Measurements from ENCODE around the gene METTL1.

Gene METTL1

DNA sequence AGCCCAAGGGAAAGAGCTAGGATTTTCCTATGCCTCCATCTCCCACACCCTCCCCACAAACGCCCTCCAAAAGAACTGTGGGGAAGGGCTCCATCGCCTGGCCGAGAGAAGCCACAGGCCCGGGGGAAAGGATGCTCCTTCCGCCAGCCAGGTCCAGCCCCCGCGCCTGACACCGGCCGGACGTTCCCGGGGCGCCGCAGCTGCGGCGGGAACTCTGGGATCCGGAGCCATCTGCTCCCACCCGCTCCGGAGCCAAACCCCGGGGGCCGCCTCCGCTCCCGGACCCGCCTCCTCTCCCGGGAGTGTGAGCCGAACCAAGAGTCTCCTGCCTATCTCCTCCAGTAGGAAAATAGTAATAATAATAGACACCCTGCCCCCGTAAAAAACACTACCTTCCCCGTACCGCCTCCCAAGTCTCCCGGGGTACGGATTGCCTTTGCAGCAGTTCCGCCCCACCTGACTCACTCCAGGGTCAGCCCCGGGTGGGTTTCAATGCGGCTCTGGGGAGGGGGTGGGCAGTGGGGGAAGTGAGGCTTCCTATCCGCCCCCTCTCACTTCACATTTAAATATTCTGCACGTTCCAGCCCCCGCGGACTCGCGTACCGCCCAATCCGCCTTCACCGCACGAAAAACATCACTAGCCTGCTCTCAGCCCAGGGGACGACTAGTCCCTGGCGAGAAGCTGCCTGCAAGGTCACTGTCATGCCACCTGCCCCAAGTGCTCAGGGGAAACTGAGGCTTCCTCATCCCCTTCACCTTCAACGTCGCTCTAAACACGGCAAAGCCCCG lies 35.8 kb downstream of the METTL1 start:
- no peak for DNase-seq

DNA sequence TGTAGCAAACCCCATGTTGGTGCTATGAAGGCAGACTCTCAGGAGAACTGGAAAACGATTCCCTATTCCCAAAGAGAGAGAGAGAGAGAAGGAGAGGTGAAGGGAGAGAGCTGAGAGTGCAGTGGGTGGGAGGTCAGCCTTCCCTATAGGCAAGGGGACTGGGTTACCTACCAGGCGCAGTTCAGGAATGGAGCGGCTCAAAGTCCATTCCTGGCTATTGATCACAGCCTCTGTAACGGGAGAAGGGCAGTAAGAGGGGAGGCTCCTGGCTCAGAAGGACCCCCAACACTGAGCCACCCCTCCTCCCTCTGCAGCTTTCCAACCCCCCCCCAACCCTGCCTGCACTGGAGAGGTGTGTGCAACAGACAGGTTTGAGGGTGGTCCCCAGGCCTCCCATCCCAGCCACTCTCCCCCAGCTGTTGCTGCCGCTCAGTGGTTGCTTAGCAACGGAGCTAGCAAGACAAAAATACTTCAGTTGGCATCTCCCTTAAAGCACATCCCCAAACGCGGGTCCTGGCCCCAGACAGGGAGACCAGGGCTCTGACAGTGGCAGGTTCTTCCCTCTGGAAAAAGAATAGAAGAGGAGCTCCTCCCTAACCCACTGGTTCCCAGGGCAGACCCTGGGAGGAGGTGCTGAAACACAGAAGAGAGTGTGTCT lies 36.6 kb downstream of the METTL1 start:
- DNase-seq: no peak

DNA sequence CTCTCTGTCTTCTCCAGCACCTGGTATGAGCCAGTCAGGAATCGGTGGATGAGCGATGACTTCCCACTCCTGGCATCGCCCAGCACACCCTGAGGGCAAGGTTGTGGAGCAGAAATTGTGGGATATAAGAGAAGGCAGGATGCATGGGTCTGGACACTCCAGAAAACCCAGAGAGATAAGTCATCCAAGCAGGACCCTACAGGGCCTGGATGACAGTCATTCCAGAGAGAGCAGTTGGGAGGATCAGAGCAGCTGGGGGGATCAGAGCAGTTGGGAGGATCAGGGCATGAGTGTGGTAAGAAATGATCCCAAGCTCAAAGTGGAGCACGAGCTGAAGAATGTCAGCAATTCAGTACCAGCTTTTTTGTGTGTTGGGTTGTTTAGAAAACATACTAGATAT lies 37.3 kb downstream of the METTL1 start:
- no peak for DNase-seq

DNA sequence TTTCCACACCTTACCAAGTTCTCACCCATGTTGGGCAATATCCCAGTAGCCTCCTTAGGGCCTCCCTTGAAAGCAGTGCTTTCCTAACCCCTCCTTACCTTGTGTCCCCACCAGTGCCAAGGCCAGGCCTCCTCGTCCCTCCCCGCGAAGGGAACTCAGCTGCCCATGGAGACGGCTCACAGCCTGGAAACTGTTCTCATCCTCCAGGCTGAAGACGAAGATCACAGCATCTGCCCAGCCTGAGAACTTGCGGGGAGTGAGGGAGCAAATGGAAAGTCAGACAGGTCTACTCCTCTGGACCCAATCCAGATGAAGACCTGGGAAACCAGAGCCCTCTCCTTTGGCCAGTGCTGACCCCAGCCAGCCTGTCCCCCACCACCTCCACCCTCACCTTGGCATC lies 38.0 kb downstream of the METTL1 start:
- no peak for DNase-seq

DNA sequence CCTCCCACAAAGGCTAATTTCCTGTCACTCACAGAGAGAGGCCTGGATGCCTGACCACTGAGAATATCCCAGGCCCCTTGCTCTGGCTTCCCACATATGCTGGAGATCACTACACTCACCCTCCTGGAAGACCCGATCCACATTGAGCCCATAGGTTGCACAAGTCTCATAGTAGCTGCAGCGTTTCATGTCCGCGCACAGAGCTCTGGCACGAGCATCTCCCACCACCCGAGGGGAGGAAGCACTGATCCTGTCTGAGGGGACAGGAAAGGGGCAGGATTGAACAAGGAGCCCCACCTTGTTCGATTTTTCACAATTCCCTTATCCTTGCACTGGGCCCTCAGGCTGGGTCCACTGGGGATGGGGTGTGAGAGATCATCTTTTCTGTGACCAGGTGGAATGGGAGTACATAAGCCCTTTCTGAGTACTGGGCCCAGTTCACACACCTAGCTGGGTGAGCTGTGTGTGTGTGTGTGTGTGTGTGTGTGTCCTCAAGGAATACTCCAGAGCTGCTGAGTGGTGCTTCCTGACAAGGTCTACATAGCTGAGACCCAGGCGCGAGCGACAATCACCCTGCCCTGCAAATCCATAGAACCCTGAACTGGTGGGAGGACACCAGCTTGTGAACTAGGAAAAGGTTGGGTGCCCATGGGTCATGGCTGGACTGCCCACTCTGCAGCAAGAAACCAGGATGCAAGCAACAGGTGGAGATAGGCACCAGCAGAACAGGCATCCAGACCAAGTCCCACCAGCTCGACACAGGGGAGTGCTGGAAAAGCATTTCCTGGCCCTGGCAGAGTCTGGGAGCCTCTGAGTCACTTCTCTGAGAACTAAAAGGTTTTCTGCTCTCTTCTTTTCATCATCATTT lies 38.9 kb downstream of the METTL1 start:
- no peak for DNase-seq

DNA sequence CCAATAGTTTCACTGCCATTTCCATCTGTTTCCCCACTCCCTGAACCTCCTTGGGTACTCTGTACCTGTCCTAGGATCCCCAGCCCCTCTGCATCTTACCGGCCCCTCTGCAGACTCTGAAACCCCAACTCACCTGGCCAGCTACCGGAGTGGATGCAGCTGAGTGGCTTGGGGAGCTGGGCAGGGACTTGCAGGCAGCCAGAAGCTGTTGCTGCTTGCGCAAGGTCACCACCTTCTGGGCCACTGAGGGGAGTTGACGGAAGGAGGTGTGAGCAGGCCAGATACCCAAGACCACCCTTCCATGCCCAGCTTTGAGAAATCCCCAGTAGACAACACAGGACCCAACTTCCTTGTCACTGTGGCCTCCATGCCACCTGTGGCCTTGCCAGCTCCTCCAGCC lies 39.6 kb downstream of the METTL1 start:
- no peak for DNase-seq

DNA sequence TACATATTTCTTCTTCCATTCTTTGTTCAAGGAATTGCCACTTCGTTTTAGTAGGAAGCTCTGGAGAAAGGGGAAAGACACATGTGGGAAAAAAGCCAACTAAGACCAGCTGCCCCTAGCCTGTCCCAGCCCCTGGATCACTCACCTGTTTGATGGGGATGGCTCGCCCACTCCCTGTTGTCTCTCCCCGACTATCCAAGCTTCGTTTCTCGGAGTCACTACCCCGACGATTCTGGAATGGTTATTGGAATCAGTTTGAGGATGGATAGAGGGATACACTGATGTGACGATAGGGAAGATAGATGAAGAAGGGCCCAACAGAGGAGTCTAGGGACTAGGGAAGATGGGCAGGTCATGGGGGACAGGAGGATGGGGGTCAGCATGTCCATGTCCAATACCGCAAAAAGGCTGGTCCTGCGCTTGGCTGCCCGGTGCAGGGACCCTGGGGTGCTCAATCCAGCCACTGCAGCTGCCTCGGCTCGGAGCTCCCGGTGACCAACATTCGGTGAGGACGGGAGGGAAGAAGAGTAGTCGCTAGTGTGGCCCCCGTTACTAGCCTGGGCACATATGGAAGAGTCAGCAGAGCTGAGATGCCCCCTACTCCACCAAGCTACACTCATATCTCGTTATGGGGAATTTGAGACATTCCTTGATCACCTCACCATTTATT lies 40.4 kb downstream of the METTL1 start:
- no peak for DNase-seq

DNA sequence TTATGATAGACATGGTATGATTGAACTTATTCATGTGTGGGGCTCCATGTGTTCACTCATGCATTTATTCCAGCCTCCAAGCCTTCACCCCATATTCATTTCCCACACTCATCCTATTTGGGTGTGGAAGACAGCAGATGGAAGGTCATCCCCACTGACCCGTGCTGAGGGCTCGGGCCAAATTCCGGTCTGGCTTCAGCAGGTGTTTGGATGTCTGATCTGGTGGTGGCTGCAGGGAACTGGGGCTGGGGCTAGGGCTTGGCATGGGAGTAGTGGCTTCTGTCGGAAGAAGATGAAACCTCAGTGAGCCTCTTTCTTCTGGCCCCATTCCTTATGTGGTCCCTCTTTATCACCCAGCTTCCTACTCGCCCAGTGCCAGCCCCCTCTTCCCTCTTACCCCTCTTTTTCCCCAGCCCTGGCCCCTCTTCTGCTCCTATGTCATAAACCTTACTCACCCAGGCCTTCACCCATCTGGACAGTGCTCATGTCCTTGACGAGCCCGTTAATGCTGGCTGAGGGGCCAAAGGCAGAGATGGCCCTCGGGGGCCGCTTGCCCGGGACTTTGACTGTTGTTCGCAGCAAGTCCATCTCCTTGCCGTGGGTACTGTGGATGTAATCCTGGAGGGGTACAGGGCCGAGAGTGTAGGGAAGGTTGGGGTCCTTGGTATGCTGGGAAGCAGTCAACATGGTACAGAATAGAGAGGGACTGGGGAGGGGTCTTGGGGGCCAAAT lies 41.4 kb downstream of the METTL1 start:
- DNase-seq: no peak

DNA sequence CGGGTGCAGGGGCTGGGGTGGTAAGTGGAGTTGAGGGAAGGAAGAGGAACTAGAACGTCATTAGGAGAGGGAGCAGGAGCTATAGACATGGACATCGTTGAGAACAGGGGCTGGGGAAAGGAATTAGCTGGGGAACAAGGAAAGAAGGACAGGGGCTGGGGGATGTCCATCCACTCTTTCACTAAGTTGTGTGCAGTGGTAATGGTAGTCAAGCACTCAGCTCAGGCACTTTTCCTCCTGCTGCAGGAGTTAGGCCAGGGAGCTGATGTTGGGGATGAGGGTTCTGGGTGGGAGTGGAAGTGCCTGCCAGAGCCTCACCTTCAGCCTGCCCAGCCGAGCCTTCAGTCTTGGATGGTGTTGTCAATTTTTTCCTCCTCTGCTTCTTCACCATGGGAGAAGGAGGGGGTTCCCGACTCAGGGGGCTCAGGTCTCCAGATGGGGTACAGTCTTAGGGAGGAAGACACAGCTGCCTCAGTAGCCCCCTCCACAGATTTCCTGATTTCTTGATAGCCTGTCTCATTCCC lies 42.5 kb downstream of the METTL1 start:
- DNase-seq: no peak

DNA sequence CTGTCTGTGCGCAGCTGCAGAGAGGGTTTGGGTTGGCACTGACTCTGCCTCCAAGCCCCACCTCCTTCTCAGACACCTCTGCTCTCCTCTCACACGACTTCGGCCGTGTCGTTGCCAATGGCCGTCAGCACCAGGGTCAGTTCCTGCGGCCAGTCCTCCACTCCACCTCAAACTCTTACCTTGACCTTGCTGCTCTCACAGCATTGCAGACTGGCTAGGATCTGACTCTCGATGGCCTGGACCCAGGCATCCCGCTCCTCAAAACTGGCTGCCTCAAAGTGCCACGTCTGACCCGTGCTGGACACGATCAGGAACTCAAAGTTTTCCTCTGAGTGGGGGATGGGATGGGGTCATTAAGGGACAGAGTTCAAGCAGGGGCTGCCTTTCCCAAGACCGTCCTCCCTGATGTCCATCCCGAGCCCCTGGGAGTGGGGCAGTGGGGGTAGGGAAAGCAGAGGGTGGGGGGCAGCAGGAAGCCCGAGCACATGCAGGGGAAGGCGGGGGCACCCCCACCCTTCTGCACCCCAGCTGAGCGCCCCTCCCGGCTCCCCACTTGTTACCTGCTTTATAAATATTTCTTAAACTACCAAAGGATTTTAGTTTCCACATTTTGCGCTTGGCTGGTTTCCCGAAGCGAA lies 44.0 kb downstream of the METTL1 start:
- no peak for DNase-seq

DNA sequence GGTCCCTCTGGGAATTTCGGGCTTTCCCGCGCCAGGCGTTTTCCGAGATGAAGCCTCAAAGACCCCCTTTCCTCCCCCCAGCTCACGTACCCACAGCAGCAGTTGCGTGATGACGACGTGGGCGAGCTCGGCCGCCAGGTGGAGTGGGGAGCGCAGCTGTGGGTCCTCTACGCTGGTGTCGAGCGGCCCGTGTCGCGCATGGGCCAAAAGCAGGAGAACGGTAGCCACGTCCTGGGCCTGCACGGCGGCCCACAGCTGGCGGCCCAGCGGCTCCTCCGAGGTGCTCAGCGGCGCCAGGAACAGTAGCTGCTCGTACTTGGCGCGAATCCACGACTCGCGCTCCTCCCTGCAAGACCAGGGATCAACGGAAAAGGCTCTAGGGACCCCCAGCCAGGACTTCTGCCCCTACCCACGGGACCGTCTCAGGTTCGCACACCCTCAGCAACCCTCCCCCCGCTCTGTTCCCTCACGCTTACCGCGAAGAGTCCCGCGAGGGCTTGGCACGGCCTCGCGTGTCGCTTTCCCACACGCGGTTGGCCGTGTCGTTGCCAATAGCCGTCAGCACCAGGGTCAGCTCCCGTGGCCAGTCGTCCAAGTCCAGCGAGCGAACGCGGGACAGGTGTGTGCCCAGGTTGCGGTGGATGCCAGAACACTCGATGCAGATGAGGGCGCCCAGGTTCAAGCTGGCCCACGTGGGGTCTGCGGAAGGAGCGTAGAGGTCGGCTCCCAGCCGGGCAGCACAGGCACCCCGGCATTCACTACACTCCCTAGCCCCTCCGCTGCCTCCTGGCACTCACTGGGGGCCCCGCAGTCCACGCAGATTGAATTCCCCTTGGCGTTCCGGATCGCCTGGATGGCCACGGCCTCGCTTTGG lies 44.8 kb downstream of the METTL1 start:
- DNase-seq: no peak

DNA sequence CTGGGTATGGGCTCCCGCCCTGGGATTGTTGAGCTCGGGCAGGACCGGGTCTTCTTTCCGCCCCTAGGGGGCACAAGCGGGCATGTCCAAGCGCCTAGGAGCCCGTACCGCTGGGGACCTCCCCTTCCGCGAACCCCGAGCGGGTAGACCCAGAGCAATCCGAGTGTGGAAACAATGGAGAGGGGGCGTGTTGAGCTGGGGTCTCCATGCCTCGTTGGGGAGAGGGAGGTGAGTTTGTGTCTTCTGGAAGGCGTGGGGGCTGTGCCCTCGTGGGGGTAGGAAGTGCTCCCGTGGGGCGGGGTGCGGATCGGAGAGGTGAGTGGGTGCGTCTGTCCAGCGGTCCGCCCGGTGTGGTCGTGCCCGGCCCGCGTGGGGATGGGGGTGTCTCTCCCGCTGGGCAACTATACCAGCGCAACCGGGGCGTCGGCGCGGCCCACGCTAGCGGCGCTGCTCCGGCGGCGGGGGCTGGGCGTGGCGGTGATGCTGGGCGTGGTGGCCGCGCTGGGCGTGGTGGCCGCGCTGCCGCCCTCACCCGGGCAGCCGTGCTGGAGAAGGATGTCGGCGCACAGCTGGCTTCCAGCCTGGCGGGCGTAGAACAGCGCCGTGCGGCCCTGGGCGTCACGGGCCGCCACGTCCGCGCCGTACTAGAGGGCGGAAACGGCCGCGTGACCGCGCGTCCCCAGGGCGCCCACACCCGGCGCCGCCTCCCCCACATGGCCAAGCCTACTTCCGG lies 45.6 kb downstream of the METTL1 start:
- no peak for DNase-seq

DNA sequence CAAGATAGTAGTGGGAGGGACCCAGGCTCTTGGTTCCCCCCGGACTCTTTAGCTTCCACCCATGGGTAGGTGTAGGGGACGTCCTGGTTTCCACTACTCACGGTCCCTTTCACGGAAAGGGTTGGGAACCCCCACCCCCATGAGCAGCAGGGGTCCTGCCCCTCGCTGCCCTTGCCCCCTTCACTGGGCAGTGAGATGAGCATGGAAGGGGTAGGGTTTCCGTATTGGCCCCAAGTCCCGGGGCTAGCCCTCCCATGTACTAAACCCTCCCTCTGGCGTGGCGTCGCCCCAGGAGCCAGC lies 46.1 kb downstream of the METTL1 start:
- no peak for DNase-seq

DNA sequence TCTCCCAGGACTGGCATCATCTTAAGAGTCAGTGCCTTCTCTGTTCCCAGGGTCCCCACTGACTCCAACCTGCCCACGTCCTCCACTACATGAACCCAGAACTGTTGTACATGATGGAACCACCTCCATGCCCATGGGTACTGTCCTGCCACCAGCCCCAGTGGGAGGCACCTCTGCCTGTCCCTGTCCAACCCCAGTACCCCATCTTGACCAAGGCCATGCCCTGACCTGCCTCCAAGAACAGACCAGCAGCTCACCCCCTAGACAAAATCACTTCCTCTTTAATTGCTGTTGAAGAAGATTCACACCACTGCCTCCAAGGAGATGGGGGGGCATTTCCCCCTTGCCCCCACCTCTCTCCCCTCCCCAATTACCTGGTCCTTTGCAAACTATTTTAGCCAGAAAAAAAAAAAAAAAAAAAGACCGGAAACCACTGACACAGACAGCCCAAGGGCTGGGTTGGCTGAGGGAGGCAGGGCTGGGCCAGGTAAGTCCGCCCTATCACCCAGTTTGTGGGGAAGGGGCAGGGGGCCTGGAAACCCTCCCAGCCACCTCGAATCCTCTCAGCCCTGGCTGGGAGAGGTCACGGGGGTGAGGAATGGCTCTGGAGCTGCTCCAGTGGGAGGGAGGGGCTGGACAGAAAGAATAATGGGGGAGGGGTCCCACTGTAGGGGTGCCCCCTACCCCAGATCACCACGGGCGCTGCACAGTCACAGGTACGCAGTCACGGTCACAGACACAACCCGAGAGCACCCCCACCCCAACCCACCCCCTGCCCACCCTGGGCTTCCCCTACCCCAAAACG lies 46.8 kb downstream of the METTL1 start:
- DNase-seq: no peak

DNA sequence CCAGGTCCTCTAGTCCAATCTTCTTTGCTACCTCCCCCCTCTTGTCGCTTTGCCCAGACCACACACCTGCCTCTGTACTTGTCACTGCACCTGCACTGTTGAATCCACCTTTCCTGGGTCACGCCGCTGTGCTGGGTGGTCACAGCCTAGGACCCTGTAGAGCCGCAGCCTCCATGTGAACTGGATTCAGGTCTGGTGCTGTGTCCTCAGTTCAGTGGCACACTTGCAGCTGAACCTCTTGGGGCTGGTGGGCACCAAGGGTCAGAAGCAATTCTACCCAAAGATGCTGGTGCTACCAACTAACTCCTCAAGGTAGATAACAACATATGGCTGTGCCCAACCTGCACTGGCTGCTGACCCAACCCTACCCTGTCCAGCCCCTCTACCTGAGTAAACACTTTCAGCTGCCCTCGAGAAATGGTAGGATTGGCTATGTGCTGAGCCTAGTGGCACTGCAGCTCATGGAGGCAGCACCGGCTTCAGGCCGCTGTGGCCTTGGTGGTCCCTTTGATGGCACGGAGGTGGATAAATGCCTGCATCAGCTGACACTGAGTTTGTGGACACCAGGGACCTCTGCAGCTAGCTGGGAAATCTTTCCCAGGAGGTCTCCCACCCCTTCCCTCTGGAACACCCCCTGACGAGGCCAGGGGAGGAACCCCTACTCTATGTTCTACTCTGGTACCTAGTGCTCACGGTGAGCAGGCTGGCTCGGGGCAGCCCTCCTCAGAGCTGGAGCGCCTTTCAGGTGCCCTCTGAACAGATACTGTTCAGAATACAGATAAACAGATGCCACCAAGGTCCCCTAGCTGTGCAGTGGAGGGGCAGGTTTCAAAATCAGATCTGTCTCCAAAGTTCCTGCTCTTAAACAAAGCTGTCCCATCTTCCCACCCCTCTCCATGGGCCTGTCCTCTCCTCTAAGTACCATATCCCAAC lies 47.6 kb downstream of the METTL1 start:
- no peak for DNase-seq

DNA sequence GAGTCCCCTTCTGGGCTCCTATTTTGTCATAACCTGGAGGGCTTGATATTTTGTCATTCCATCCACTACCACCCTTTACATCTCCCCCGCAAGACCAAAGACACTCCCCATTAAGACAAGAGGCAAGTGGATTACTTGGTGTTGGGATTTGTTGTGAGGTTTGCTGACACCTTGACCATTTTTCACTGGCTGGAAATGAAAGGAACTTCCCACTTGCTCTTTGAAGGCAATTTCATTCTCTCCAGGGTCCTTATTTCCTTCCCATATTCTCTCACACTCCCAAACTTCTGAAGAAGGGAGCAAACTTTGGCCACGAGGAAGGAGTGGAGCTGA lies 48.3 kb downstream of the METTL1 start:
- DNase-seq: no peak

DNA sequence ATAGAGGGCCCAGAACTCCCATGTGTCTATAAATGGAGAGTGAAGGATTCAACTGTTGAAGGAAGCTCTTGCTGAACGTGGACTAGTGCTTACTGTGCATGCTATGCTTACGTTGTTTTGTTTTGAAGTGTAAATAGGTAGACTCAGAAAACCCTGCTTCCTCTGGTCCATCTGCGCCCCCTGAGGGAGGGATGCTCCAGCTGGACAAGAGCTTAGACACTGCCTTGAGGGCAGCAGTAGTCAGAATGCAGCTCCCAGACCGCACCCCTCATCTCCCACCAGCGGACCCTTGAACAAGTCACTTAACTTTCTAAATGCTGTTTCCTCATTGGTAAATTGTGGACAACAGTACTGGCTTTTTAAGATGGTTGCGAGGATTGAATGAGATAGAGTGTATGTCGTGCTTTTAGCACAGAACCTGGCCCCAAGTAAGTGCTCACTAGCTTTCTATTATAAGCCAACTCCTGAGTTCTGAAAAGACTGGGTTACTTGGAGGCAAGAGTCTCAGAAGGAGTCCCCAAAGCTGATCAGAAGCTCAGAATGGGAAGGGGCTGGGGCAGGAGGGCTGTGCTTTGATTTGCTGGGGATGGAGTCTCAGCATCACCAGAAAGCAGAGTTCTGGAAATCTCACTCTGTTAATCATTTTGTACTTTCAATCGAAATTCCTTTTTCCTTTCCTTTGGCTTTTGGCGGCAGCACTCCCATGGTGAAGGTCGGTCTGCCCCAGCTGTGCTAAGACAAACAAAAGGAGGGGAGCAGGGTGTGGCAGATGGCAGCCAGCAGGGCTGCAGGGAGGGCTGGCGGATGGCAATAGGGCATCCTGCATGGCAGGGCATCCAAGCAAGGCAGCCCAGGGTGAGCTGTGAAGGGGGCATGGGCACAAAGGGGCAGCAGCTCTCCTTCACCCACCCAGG lies 48.9 kb downstream of the METTL1 start:
- DNase-seq: no peak

All from activated CD4-positive, alpha-beta T cell treated with anti-CD3 and anti-CD28 coated beads for 1 hour (primary cell).